Activated CD4-positive, alpha-beta T cell treated with anti-CD3 and anti-CD28 coated beads for 36 hours (primary cell): ENCODE measurements around the gene GNPTG. TPM values are rescaled to one million over a fixed set of nuclear protein-coding genes. Genes with fewer than 3 reads are reported as not detected.

ENCODE experiments used
- ATAC-seq: fragments of 200-7000 bp; cut with Tn5 transposase; one replicate; pipeline ENCODE4 v1.10.0; 2021; ENCODE audit warnings: mild to moderate bottlenecking, moderate library complexity
- CTCF ChIA-PET: fragments of 350-600 bp; sonication (Branson Sonifier 250); formaldehyde crosslinking; loops from one replicate; lab custom pipeline; 2021; ENCODE audit warnings: antibody characterized with exemption; lab: Charles Lee
- POLR2A ChIA-PET: fragments of 350-600 bp; sonication (Branson Sonifier 250); formaldehyde crosslinking; loops from one replicate; lab custom pipeline; 2021; ENCODE audit warnings: antibody characterized with exemption, inconsistent platforms; lab: Charles Lee
- DNase-seq: peaks from one replicate; pipeline ENCODE4 v3.0.0-alpha.2; 2020
- H3K27ac Mint-ChIP-seq: one replicate; pipeline ENCODE4 v1.8.0; 2021; ENCODE audit warnings: mixed read lengths
- H3K27me3 Mint-ChIP-seq: one replicate; pipeline ENCODE4 v1.8.0; 2021; ENCODE audit warnings: mixed read lengths
- H3K36me3 Mint-ChIP-seq: one replicate; pipeline ENCODE4 v1.8.0; 2021; ENCODE audit warnings: low read depth, mixed read lengths
- H3K4me1 Mint-ChIP-seq: one replicate; pipeline ENCODE4 v1.8.0; 2021; ENCODE audit warnings: mixed read lengths
- H3K4me3 Mint-ChIP-seq: one replicate; pipeline ENCODE4 v1.8.0; 2021; ENCODE audit warnings: mild to moderate bottlenecking, moderate library complexity, mixed read lengths
- H3K9me3 Mint-ChIP-seq: one replicate; pipeline ENCODE4 v1.8.0; 2021; ENCODE audit warnings: low read depth, mixed read lengths
- intact Hi-C, 2 experiments: fragments of 100-400 bp; cut with DNase I in 1 of 2; cut with micrococcal nuclease in 1 of 2; formaldehyde crosslinking; loops; one replicate each; pipeline versions ENCODE4 v1.14.2 to v1.15.1; 2022 to 2024; cut with DNase I, micrococcal nuclease
- total RNA-seq, 2 experiments: library from RNA; stranded (reverse); gene quantifications; one replicate each; pipeline ENCODE4 v1.2.3, GENCODE V29; 2021

Gene GNPTG
- total RNA-seq, 2 experiments from 2014 or later = 16.3 to 17.4 TPM

DNA sequence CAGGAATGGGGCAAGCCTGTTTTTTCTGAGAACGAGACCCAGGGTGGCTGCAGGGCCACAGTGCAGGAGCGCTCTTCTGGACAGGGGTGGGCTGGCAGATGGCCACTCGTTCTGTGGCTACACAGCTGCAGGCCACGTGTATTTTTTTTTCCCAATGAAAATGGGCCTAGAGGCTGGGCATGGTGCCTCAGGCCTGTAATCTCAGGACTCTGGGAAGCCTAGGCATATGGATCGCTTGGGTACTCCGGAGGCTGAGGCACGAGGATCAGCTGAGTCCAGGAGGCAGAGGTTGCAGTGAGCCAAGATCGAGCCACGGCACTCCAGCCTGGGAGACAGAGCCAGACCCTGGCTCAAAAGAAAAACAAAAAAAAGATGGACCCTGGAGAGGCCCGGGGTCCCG, 56.0 kb downstream of the GNPTG start:
- ChIA-PET CTCF (interaction anchor here (0.6 to 1.9 kb wide), 3 partner anchors 19 to 44 kb away, joined by 3 to 8 read pairs (median 3); no protein-coding TSS in a partner anchor), POLR2A (interaction anchor here (0.6 to 1.4 kb wide), 3 partner anchors 18 to 51 kb away, joined by 3 to 5 read pairs (median 4); no protein-coding TSS in a partner anchor)
- DNase-seq (no peak), ATAC-seq (no peak)
- Mint-ChIP-seq H3K4me1 (peaks cover 18% of the 10 kb centered on the region), H3K4me3 (peak overlapping the region; percentile 63), H3K27ac (no peak overlapping the region), H3K9me3 (no peaks in the 10 kb centered on the region), H3K36me3 (no peaks in the 10 kb centered on the region), H3K27me3 (no peaks in the 10 kb centered on the region)
- intact Hi-C loops = loop anchor here in 1 of 2 experiments (1.0 kb wide), 3 partner anchors 28 to 86 kb away; partner anchors contain the start of gene TELO2

DNA sequence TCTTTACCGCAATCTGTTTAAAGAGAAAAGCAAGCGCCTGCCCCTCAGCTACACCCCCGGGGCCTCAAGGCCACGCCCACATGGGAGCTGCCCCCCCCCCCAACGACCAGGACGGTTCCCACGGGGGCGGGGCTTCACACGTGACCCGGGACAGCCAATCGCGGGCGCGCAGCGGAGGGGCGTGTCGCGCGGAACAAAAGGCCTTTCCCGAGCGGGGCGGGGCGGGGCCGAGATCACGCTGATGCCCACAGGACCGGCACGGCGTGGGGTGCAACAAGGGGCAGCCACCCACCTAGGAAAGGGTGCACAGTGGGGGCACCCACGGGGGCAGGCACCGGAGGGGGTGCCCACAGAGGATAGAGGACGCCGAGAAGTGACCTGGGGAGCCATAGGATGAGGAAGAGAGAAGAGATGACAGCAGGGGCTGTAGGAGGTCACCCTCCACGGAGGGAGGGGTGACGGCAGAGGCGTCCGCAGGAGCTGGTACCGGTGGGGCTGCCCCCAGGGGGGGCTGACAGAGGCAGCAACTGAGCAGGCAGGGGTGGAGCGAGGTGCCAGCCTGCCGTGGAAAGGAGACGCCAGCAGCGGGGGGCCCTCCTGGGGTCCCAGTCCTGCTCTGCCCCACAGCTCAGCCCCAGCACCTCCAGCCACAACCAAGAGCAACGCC, 56.6 kb downstream of the GNPTG start:
- Mint-ChIP-seq H3K4me1 (peaks cover 18% of the 10 kb centered on the region), H3K36me3 (no peaks in the 10 kb centered on the region), H3K9me3 (no peaks in the 10 kb centered on the region), H3K27me3 (no peaks in the 10 kb centered on the region), H3K4me3 (peak overlapping the region; percentile 63), H3K27ac (no peak overlapping the region)
- ATAC-seq (peak; percentile 94), DNase-seq (peak; percentile 95)
- ChIA-PET CTCF (interaction anchor here (0.6 to 1.9 kb wide), 3 partner anchors 19 to 44 kb away, joined by 3 to 8 read pairs (median 3); no protein-coding TSS in a partner anchor), POLR2A (interaction anchor here (0.6 to 1.4 kb wide), 4 partner anchors 17 to 91 kb away, joined by 3 to 5 read pairs (median 4); no protein-coding TSS in a partner anchor)
- intact Hi-C loops = loop anchor here in 1 of 2 experiments (1.0 kb wide), 3 partner anchors 29 to 85 kb away; partner anchors contain the start of gene TELO2

GRCh38 chr16:1412847-1413246, 61.1 kb downstream of the GNPTG start:
- Mint-ChIP-seq H3K9me3 (no peaks in the 10 kb centered on the region), H3K4me3 (peak overlapping the region; percentile 81), H3K27me3 (no peaks in the 10 kb centered on the region), H3K27ac (no peak overlapping the region), H3K4me1 (peaks cover 22% of the 10 kb centered on the region), H3K36me3 (peaks cover 2% of the 10 kb centered on the region)
- ATAC-seq (no peak), DNase-seq (no peak)
- ChIA-PET CTCF (interaction anchor here (0.8 to 1.0 kb wide), 3 partner anchors 16 to 101 kb away, joined by 3 read pairs; no protein-coding TSS in a partner anchor), POLR2A (no interaction called here)
- intact Hi-C loops = loop anchor here (1.0 to 5.0 kb wide), 4 partner anchors 36 to 826 kb away; partner anchors contain the start of genes GNPTG (in 1 of the 2) and TSR3 (in 1 of the 2)

Other genes starting within 250 kb of the GNPTG start
- gene CACNA1H, start 198.8 kb upstream of the GNPTG start, total RNA-seq = under 1 TPM; 0.86 to 0.98 TPM
- not detected for gene TPSG1, start 126.7 kb upstream of the GNPTG start, total RNA-seq
- gene TPSB2, start 121.7 kb upstream of the GNPTG start, total RNA-seq = not detected
- not detected for gene TPSAB1, start 111.2 kb upstream of the GNPTG start, total RNA-seq
- not detected for gene TPSD1, start 95.9 kb upstream of the GNPTG start, total RNA-seq
- gene UBE2I, start 42.3 kb upstream of the GNPTG start, total RNA-seq = 100 to 1,000 TPM; 251 to 358 TPM
- gene BAIAP3, start 18.3 kb upstream of the GNPTG start, total RNA-seq = 1 to 10 TPM in 1 of 2 experiments, under 1 TPM in 1; 0.57 to 1.0 TPM
- gene TSR3, start 53 bp upstream of the GNPTG start, total RNA-seq = 10 to 100 TPM; 37.6 to 58.7 TPM
- 10 to 100 TPM; 31.3 to 32.8 TPM for gene UNKL, start 62.8 kb downstream of the GNPTG start, total RNA-seq
- gene UQCC4, start 68.8 kb downstream of the GNPTG start, total RNA-seq = 10 to 100 TPM; 11.9 to 15.5 TPM
- gene PERCC1, start 79.1 kb downstream of the GNPTG start, total RNA-seq = not detected
- 1 to 10 TPM in 1 of 2 experiments, under 1 TPM in 1; 0.70 to 1.6 TPM for gene CCDC154, start 92.6 kb downstream of the GNPTG start, total RNA-seq
- 10 to 100 TPM; 29.9 to 33.7 TPM for gene CLCN7, start 123.1 kb downstream of the GNPTG start, total RNA-seq
- gene PTX4, start 137.0 kb downstream of the GNPTG start, total RNA-seq = not detected
- 10 to 100 TPM; 48.1 to 60.0 TPM for gene TELO2, start 141.4 kb downstream of the GNPTG start, total RNA-seq
- 10 to 100 TPM; 12.6 to 17.5 TPM for gene TMEM204, start 181.7 kb downstream of the GNPTG start, total RNA-seq